HG03103 (cell line): ENCODE data around the gene ARSK.
"Not testable (repeated sequence)": the region's sequence is repeated elsewhere in the genome, so short reads cannot be mapped to it uniquely, and the experiment has no call there.

Experiments
- ATAC-seq: cut with Tn5 transposase; IDR thresholded peaks from one replicate; pipeline ENCODE4 v1.9.1; 2021; ENCODE audit warnings: low read depth; ENCODE audit not compliant: unreplicated experiment

The ARSK gene

GRCh38 chr5:95620030-95620869 lies 65.3 kb downstream of the ARSK start, which contains the start of gene GPR150:
Gene GPR150, plus strand, starts transcription at chr5:95620087. Its CDS starts 189 bp downstream, at chr5:95620276.
- ATAC-seq, result peak; percentile 53

DNA sequence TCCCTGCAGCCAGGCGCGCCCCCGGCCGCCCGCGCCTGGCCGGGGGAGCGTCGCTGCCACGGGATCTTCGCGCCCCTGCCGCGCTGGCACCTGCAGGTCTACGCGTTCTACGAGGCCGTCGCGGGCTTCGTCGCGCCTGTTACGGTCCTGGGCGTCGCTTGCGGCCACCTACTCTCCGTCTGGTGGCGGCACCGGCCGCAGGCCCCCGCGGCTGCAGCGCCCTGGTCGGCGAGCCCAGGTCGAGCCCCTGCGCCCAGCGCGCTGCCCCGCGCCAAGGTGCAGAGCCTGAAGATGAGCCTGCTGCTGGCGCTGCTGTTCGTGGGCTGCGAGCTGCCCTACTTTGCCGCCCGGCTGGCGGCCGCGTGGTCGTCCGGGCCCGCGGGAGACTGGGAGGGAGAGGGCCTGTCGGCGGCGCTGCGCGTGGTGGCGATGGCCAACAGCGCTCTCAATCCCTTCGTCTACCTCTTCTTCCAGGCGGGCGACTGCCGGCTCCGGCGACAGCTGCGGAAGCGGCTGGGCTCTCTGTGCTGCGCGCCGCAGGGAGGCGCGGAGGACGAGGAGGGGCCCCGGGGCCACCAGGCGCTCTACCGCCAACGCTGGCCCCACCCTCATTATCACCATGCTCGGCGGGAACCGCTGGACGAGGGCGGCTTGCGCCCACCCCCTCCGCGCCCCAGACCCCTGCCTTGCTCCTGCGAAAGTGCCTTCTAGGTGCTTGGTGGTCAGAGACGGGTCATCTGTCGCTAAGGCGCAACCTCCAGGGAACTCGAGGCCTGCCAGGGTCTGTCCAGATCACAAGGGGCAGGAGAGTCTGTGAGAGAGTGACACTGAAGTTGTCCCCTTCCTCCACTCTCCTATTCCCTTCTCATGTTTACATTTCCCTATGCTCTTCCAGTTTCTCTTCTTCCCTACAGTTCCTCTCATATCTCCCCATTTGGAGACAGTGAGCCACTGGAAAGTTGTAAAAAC lies 66.3 kb downstream of the ARSK start:
- ATAC-seq, result peak; percentile 34

GRCh38 chr5:95621839-95622629 lies 67.1 kb downstream of the ARSK start:
- ATAC-seq, result no peak

- no peak for ATAC-seq
Measured at GRCh38 chr5:95623706-95624105, 68.8 kb downstream of the ARSK start.

DNA sequence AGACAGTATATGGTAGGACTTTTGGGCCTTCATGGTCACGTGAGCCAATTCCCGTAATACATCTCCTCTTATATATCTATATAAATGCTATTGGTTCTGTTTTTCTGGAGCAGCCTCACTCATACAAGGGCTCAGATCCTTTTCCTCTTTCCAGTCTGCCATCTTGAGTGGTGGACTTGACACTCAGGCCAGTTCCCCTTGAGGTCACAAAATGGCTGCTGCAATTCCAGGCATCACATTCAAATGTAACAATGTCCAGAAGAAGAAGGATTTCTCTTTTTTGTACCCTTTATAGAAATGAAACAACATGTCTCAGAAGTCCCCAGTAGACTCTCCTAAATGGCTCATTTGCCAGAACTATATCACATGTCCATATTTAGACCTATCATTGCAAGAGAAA lies 69.5 kb downstream of the ARSK start:
- ATAC-seq, result no peak

GRCh38 chr5:95626701-95627100 lies 71.8 kb downstream of the ARSK start:
- no peak for ATAC-seq

DNA sequence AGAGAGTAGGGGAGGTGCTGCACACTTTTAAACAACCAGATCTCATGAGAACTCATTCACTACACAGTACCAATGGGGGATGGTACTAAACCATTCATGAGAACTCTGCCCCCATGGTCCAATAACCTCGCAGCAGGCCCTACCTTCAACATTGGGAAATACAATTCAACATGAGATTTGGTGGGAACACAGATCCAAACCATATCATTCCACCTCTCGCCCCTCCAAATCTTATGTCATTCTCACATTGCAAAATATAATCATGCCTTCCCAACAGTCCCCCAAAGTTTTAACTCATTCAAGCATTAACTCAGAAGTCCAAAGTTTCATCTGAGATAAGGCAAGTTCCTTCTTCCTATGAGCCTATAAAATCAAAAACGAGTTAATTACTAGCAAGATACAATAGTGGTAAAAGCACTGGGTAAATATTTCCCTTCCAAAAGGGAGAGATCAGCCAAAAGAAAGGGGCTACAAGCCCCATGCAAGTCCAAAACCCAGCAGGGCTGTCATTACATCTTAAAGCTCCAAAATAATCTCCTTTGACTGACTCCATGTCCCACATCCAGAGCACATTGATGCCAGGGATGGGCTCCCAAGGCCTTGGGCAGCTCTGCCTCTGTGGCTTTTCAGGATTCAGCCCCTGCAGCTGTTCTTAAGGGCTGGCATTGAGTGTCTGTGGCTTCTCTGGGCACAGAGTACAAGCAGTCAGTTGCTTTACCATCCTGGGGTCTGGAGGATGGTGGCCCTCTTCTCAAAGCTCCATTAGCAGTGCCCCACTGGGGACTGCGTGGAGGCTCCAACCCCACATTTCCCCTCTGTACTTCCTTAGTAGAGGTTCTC lies 73.3 kb downstream of the ARSK start:
- no peak for ATAC-seq

DNA sequence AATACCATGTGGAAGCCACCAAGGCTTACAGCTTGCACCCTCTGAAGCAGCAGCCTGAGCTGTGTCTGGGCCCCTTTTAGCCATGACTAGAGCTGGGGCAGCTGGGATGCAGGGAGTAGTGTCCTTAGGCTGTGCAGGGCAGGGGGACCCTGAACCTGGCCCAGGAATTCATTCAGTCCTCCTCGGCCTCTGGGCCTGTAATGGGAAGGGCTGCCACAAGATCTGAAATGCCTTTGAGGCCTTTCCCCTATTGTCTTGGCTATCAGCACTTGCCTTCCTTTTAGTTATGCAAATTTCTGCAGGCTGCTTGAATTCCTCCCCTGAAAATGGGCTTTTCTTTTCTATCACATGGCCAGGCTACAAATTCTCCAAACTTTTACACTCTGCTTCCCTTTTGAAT lies 74.0 kb downstream of the ARSK start:
- no peak for ATAC-seq

- no peak for ATAC-seq
Measured at GRCh38 chr5:95630394-95630917, 75.6 kb downstream of the ARSK start.

DNA sequence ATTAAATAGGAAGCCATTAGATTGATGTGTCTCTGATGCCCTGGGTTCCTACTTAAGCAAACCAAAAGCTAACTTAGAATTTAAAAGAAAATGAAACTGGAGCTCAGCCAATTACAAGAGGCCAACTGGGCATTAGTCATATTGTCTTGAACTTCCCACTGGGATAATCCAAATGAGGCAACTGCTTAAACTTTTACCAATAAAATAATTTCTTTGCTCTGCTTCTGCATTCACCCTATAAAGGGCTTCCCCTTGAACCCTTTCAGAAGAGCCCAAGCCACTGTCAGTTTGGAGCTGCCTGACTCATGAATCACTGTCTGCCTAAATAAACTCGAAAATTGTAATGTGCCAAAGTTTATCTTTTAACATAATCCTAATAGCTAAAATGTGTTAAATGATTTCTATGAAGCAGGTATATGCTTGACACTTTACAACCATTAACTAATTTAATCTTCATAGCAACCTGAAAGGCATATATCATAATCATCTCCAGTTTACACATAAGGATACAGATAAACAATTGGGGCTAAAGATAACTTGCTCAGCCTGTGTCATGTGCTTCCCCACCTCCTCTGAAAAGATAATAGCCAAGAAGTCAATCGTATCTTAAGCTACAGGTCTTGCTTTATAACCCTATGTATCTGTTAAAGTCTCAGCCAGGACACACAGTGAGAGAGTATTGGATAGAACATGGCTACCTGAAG lies 76.5 kb downstream of the ARSK start:
- ATAC-seq, result no peak

- peak; percentile 81 for ATAC-seq
Measured at GRCh38 chr5:95631991-95632675, 77.2 kb downstream of the ARSK start.

DNA sequence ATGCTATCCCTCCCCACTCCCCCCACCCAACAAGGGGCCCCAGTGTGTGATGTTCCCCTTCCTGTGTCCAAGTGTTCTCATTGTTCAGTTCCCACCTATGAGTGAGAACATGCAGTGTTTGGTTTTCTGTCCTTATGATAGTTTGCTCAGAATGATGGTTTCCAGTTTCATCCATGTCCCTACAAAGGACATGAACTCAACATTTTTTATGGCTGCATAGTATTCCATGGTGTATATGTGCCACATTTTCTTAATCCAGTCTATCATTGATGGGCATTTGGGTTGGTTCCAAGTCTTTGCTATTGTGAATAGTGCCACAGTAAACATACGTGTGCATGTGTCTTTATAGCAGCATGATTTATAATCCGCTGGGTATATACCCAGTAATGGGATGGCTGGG lies 78.0 kb downstream of the ARSK start:
- ATAC-seq, result not testable (repeated sequence)

DNA sequence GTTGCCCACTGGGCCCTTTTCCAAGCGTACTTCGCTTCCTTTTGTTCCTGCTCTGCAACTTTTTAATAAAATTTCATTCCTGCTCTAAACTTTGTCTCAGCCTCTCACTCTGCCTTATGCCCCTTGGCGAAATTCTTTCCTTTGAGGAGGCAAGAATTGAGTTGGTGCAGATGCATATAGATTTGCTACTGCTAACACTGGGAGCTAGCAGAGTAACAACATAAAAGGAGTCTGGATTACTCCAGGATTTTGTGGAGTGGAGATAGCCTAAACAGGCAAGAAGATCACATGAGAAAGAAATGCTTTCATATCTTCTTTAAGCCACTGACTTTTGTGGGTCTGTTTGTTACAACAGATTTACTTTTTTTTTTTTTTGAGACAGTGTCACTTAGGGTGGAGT lies 78.8 kb downstream of the ARSK start:
- ATAC-seq, result no peak

- no peak for ATAC-seq
Measured at GRCh38 chr5:95634081-95634480, 79.2 kb downstream of the ARSK start.

DNA sequence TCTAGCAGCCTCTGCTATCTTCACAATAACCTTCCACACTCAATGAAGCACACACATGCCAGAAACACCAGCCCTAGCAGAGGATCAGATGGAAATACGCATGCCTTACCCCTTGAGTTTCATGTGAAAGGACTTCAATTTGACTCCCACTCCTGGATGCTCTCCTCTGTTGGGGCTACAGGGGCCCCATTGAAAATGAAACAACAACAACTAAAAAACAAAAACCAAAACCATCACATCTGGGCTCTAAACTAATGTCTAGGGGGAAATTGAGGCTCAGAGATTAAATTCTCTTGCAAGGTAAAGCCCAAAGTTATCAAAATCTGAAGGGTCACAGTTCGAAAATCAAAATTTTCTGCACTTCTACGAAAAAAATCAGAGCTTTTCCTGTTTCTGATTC lies 83.7 kb downstream of the ARSK start:
- no peak for ATAC-seq

GRCh38 chr5:95641741-95642220 lies 86.9 kb downstream of the ARSK start:
- no peak for ATAC-seq

DNA sequence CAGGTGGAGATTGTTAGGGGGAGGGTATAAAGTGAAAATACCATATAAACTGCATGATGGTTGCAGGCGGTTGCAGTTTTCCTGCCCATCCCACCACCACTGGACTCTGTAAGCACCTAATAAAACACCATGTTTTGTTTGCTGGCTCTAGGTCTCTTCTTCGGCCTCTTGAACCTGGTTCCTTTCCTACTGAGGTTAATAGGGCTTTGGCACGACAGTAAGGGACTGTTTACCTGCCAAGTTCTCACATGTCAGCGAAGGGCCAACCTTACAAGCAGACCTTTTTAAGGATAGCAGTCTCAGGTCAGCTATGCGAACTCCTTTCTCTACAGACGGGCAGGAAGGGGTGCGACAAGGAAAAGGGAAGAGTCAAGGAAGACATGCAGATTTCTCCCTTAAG lies 88.3 kb downstream of the ARSK start:
- no peak for ATAC-seq
